GDM1 (cell line): Measurements from ENCODE around the gene CA7.

Experiments
- DNase-seq: peaks from one replicate; lab custom pipeline; 2025; lab: John Stamatoyannopoulos, UW

Gene CA7

GRCh38 chr16:66898933-66899309, 54.7 kb downstream of the CA7 start:
- DNase-seq = no peak

- DNase-seq = no peak
Observed at GRCh38 chr16:66899310-66899944, 55.2 kb downstream of the CA7 start.

- DNase-seq = no peak
Observed at GRCh38 chr16:66899945-66900710, 55.9 kb downstream of the CA7 start.

GRCh38 chr16:66900721-66901441, 56.7 kb downstream of the CA7 start:
- DNase-seq = no peak

GRCh38 chr16:66901626-66902025, 57.4 kb downstream of the CA7 start:
- DNase-seq = no peak

GRCh38 chr16:66902648-66903543, 58.7 kb downstream of the CA7 start:
- no peak for DNase-seq
